Brain microvascular endothelial cell (primary cell): Measurements from ENCODE around the gene CPSF2.
A peak's percentile ranks its signal among the peaks of the same experiment; 100 is the strongest.

ENCODE experiments used
- DNase-seq: peaks from one replicate; pipeline ENCODE4 v3.0.0-alpha.2; 2020
- H3K27ac ChIP-seq: fragments of 250-450 bp; sonication (Bioruptor Pico); 2 replicates; pipeline ENCODE4 v1.5.1; 2020; ENCODE audit warnings: mild to moderate bottlenecking, moderate library complexity
- H3K27me3 ChIP-seq: fragments of 250-450 bp; sonication (Bioruptor Pico); replicated peaks from 2 replicates; pipeline ENCODE4 v1.5.1; 2020; ENCODE audit warnings: mild to moderate bottlenecking
- H3K36me3 ChIP-seq: fragments of 250-450 bp; sonication (Bioruptor Pico); replicated peaks from 2 replicates; pipeline ENCODE4 v1.5.1; 2020; ENCODE audit warnings: mild to moderate bottlenecking
- H3K4me3 ChIP-seq: 2 replicates; pipeline ENCODE4 v1.5.1; 2011; ENCODE audit warnings: low read depth, mild to moderate bottlenecking, control low read depth, low read length, moderate library complexity
- CTCF ChIP-seq: IDR thresholded peaks from 2 replicates; pipeline ENCODE4 v1.5.1; 2011; ENCODE audit warnings: low read depth, mild to moderate bottlenecking, moderate library complexity, low read length, control low read depth, inconsistent platforms; ENCODE audit errors: missing control alignments
- in situ Hi-C: cut with HindIII; loops from 2 replicates; pipeline ENCODE4 v1.10.0; 2017; ENCODE audit warnings: low sequenced_read_pairs, low pct_ligation_motif_present

The CPSF2 gene

GRCh38 chr14:92143962-92144361 lies 22.2 kb downstream of the CPSF2 start:
- Histone ChIP-seq H3K36me3 (peaks cover 50% of the 10 kb centered on the region), H3K27me3 (no peaks in the 10 kb centered on the region), H3K27ac (peak overlapping the region; percentile 72), H3K4me3 (no peak overlapping the region)
- TF ChIP-seq CTCF: no peak
- DNase-seq: no peak
- in situ Hi-C loops: no loop called here

- Histone ChIP-seq H3K27me3 (no peaks in the 10 kb centered on the region), H3K4me3 (no peak overlapping the region), H3K36me3 (peaks cover 50% of the 10 kb centered on the region), H3K27ac (peak overlapping the region; percentile 72)
- peak; percentile 36 for DNase-seq
- in situ Hi-C loops: no loop called here
- no peak for TF ChIP-seq CTCF
Measured at GRCh38 chr14:92144708-92145107, 22.9 kb downstream of the CPSF2 start.

- Histone ChIP-seq H3K27ac (no peak overlapping the region), H3K27me3 (no peaks in the 10 kb centered on the region), H3K36me3 (peaks cover 29% of the 10 kb centered on the region), H3K4me3 (no peak overlapping the region)
- TF ChIP-seq CTCF: no peak
- in situ Hi-C loops: no loop called here
- DNase-seq: no peak
Measured at GRCh38 chr14:92153581-92153980, 31.8 kb downstream of the CPSF2 start.

- Histone ChIP-seq H3K4me3 (no peak overlapping the region), H3K27ac (peak overlapping the region; percentile 2), H3K27me3 (no peaks in the 10 kb centered on the region), H3K36me3 (peaks cover 29% of the 10 kb centered on the region)
- no peak for DNase-seq
- in situ Hi-C loops: no loop called here
- no peak for TF ChIP-seq CTCF
Measured at GRCh38 chr14:92154283-92154942, 32.6 kb downstream of the CPSF2 start.

GRCh38 chr14:92160619-92161018 lies 38.9 kb downstream of the CPSF2 start:
- H3K36me3 ChIP-seq: peaks cover 28% of the 10 kb centered on the region
- no peak for TF ChIP-seq CTCF
- peak overlapping the region; percentile 72 for H3K27ac ChIP-seq
- no peak overlapping the region for H3K4me3 ChIP-seq
- in situ Hi-C loops: no loop called here
- DNase-seq: peak; percentile 83
- no peaks in the 10 kb centered on the region for H3K27me3 ChIP-seq

- DNase-seq: no peak
- Histone ChIP-seq H3K36me3 (peaks cover 21% of the 10 kb centered on the region), H3K4me3 (no peak overlapping the region)
Measured at GRCh38 chr14:92161521-92161920, 39.8 kb downstream of the CPSF2 start.

More at GRCh38 chr14:92161521-92161920, 39.8 kb downstream of the CPSF2 start:
- in situ Hi-C loops: no loop called here
- no peaks in the 10 kb centered on the region for H3K27me3 ChIP-seq
- TF ChIP-seq CTCF: no peak
- H3K27ac ChIP-seq: peak overlapping the region; percentile 72
